Suppressor macrophage treated with lipopolysaccharide for 1 hour (primary cell): ENCODE data around the gene SPRY4.
"Not testable (repeated sequence)": the region's sequence is repeated elsewhere in the genome, so short reads cannot be mapped to it uniquely, and the experiment has no call there.

Source experiments
- DNase-seq, 3 donors: peaks; one replicate each; pipeline ENCODE4 v3.0.0-alpha.2; 2020 to 2022

SPRY4 gene

GRCh38 chr5:142314109-142314508 is 10.7 kb downstream of the SPRY4 start:
- DNase-seq = no peak

- no peak for DNase-seq
Observed at GRCh38 chr5:142313682-142314081, 11.1 kb downstream of the SPRY4 start.

- no peak for DNase-seq
Observed at GRCh38 chr5:142313275-142313674, 11.5 kb downstream of the SPRY4 start.

- DNase-seq = no peak
Observed at GRCh38 chr5:142312399-142312798, 12.4 kb downstream of the SPRY4 start.

GRCh38 chr5:142311725-142312124 is 13.1 kb downstream of the SPRY4 start:
- no peak for DNase-seq

GRCh38 chr5:142310803-142311202 is 14.0 kb downstream of the SPRY4 start:
- no peak for DNase-seq

GRCh38 chr5:142309747-142310318 is 15.0 kb downstream of the SPRY4 start:
- DNase-seq = no peak

- no peak for DNase-seq
Observed at GRCh38 chr5:142308358-142308757, 16.5 kb downstream of the SPRY4 start.

GRCh38 chr5:142307146-142307890 is 17.5 kb downstream of the SPRY4 start:
- no peak for DNase-seq

GRCh38 chr5:142306077-142306502 is 18.7 kb downstream of the SPRY4 start:
- DNase-seq = no peak

GRCh38 chr5:142305211-142305610 is 19.6 kb downstream of the SPRY4 start:
- no peak for DNase-seq

GRCh38 chr5:142304013-142304701 is 20.7 kb downstream of the SPRY4 start:
- DNase-seq = no peak

- DNase-seq = no peak
Observed at GRCh38 chr5:142303565-142303964, 21.3 kb downstream of the SPRY4 start.

- DNase-seq = no peak
Observed at GRCh38 chr5:142301540-142301939, 23.3 kb downstream of the SPRY4 start.

- DNase-seq = no peak
Observed at GRCh38 chr5:142300677-142301076, 24.1 kb downstream of the SPRY4 start.

- DNase-seq = no peak
Observed at GRCh38 chr5:142298789-142299188, 26.0 kb downstream of the SPRY4 start.

GRCh38 chr5:142297786-142298185 is 27.0 kb downstream of the SPRY4 start:
- not testable (repeated sequence) for DNase-seq

- no peak for DNase-seq
Observed at GRCh38 chr5:142296914-142297417, 27.9 kb downstream of the SPRY4 start.

- no peak for DNase-seq
Observed at GRCh38 chr5:142295960-142296860, 28.6 kb downstream of the SPRY4 start.

GRCh38 chr5:142295084-142295758 is 29.6 kb downstream of the SPRY4 start:
- no peak for DNase-seq

GRCh38 chr5:142293486-142293885 is 31.3 kb downstream of the SPRY4 start:
- peak; percentile 17 to 31 (median 29) for DNase-seq

GRCh38 chr5:142292808-142293207 is 32.0 kb downstream of the SPRY4 start:
- DNase-seq = no peak
